NT2/D1 (cell line): ENCODE data around the gene WBP1.

Experiments
- YY1 ChIP-seq: IDR thresholded peaks from 2 replicates; pipeline ENCODE4 v1.6.1; 2011; ENCODE audit not compliant: insufficient read length, insufficient read depth
- ZNF274 ChIP-seq: IDR thresholded peaks from 2 replicates; pipeline ENCODE4 v1.6.1; 2011; ENCODE audit warnings: mild to moderate bottlenecking, low read depth, low read length

- no peak for TF ChIP-seq YY1
- no peak for TF ChIP-seq ZNF274
These were observed 16.7 kb downstream of the WBP1 start for GRCh38 chr2:74474899-74475298.
